Adrenal gland (tissue), 5 donors: ENCODE results near the gene SLC6A18.

ENCODE experiments used
- CTCF ChIP-seq, 6 experiments: fragments of 450-650 bp in 4 of 6; fragments of 200-600 bp in 2 of 6; sonication (generic) in 1 of 6; IDR thresholded peaks; 1 replicate in 5 of 6; 2 replicates in 1 of 6; pipeline versions ENCODE4 v1.5.1 to v1.8.0; 2016 to 2021; ENCODE audit warnings: antibody characterized with exemption in 6 of 6, mild to moderate bottlenecking in 2 of 6, moderate library complexity in 1 of 6
- POLR2A ChIP-seq, 2 donors: fragments of 450-650 bp; IDR thresholded peaks; one replicate each; pipeline ENCODE4 v1.6.1; 2017; ENCODE audit warnings: antibody characterized with exemption in 2 of 2, mild to moderate bottlenecking in 2 of 2, moderate library complexity in 1 of 2
- donor health status: DM: no; HTN: no; CAD: no.

DNA sequence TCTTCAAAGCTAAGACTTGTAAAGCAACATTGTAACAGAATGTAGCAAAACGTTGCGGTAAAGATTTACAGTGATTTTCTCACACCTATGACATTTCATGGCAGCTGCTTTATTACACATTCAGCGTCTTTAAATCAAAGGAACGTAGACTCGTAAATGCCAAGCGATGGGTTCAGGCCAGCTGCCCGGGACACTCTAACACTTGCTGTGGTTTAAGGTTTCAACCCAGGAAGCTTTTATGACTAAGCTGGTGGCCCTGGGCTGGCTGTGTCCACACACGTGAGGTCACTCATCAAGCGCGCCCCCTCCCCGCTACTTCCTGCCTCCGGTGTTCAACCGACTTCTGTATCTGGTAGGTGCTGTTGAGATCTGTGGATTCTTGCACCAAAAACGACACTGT, 2.5 kb downstream of the SLC6A18 start:
- TF ChIP-seq CTCF (IDR thresholded peaks at IDR 0.05) (no peak), POLR2A (IDR thresholded peaks at IDR 0.05) (no peak)
